ENCODE measurements around the gene PLAAT1. TPM values are rescaled to one million over a fixed set of nuclear protein-coding genes. Genes with fewer than 3 reads are reported as not detected.

The PLAAT1 gene
- total and polyA plus RNA-seq, 10 of the 15 experiments (the other 5 are each of a cell fraction or from before 2014, with no cell fraction given) = not detected

DNA sequence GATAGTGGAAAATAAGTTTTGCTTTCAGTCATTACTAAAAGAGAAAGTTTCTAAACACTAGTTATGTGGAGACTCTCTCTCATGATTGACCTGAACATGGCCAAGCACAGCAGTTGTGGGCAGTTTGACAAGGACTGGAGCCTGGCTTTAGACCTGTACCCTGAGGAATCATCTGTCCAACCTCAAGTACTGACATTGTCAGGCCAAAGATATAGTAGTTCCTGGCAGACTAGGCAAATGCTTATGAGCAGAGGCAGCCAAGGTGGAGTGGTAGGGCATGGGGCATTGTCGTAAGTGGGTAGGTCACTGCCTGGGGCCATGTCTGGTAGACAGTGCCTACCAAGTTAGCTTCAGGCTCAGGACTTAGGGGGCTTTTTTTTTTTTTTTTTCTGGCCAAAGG lies 20.9 kb downstream of the PLAAT1 start:
- ATAC-seq (no peak), FAIRE-seq (no peak), DNase-seq (ENCODE audit: low read depth, low spot score) (no peak)
- H2AFZ ChIP-seq (ENCODE audit: control insufficient read depth, low read depth, low read length) = no peak overlapping the region
- no peaks in the 10 kb centered on the region for H3K36me3 ChIP-seq (ENCODE audit: control insufficient read depth in 2 of 2, insufficient read depth in 2 of 2, low read length in 1 of 2)
- in situ Hi-C loops (cut with MboI) (no loop called here), intact Hi-C loops (cut with micrococcal nuclease; ENCODE audit: unreplicated experiment) (no loop called here)
- RAD21 ChIA-PET (ENCODE audit: unreplicated experiment) = no interaction called here
- POLR2A ChIA-PET = interaction anchor here (0.6 kb wide), 1 partner anchor 997 kb away, joined by 3 read pairs; no protein-coding TSS in a partner anchor
- no peak for TF ChIP-seq IKZF2 (IDR thresholded peaks at IDR 0.05)
- TF ChIP-seq LARP7 (IDR thresholded peaks at IDR 0.05) = no peak
- no peak overlapping the region for H3K4me2 ChIP-seq (ENCODE audit: control insufficient read depth, insufficient read depth)
- no peaks in the 10 kb centered on the region for H3K4me1 ChIP-seq (ENCODE audit: control insufficient read depth, insufficient read depth, low read length)
- no TSS peak for BruUV-seq (replicated peaks)
- no peaks in the 10 kb centered on the region for H3K79me2 ChIP-seq (ENCODE audit: control insufficient read depth, insufficient read depth, low read length)
- H4K20me1 ChIP-seq (ENCODE audit: control insufficient read depth, insufficient read depth) = no peaks in the 10 kb centered on the region
- no peaks in the 10 kb centered on the region for H3K9me3 ChIP-seq (replicated peaks; ENCODE audit: control insufficient read depth, insufficient read depth, low read length)
- H3K4me3 ChIP-seq = no peak overlapping the region
- no peak overlapping the region for H3K27ac ChIP-seq (ENCODE audit: control insufficient read depth, insufficient read depth)
- SMC1A ChIA-PET (ENCODE audit: uncharacterized antibody, unreplicated experiment) = no interaction called here
- WGBS (ENCODE audit: insufficient coverage, insufficient replicate concordance, low lambda C conversion rate, missing lambda C conversion rate) = 100% methylated on average over 1 of the region's 1 CpG
- CTCF ChIA-PET = no interaction called here
- H3K9ac ChIP-seq (ENCODE audit: control insufficient read depth, insufficient read depth, low read length) = no peak overlapping the region
- no peaks in the 10 kb centered on the region for H3K27me3 ChIP-seq (replicated peaks in 1 of 2; ENCODE audit: control insufficient read depth in 2 of 2, insufficient read depth in 2 of 2, low read length in 1 of 2)

DNA sequence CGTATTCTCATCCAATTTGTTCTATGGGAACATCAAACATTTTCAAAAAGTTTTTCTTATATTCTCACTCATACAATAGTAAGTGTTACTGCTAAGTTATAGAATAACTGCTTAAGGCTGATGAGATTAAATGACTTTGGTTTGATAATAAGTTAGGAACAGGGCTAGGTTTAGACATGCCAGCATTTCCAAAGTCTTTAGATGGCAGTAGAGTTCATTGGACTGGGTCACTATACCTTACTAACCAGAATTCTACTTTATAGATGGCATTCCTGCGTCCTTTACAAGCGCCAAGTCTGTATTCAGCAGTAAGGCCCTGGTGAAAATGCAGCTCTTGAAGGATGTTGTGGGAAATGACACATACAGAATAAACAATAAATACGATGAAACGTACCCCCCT lies 21.7 kb downstream of the PLAAT1 start:
- no peaks in the 10 kb centered on the region for H3K79me2 ChIP-seq (ENCODE audit: control insufficient read depth, insufficient read depth, low read length)
- FAIRE-seq (no peak), DNase-seq (ENCODE audit: low read depth, low spot score) (no peak), ATAC-seq (no peak)
- no peaks in the 10 kb centered on the region for H3K9me3 ChIP-seq (replicated peaks; ENCODE audit: control insufficient read depth, insufficient read depth, low read length)
- no peak overlapping the region for H3K4me2 ChIP-seq (ENCODE audit: control insufficient read depth, insufficient read depth)
- no peak overlapping the region for H3K9ac ChIP-seq (ENCODE audit: control insufficient read depth, insufficient read depth, low read length)
- ChIA-PET CTCF (interaction anchor here (1.2 kb wide), 1 partner anchor 13 kb away, joined by 3 read pairs; no protein-coding TSS in a partner anchor), POLR2A (no interaction called here), RAD21 (ENCODE audit: unreplicated experiment) (no interaction called here), SMC1A (ENCODE audit: uncharacterized antibody, unreplicated experiment) (no interaction called here)
- no TSS peak for BruUV-seq (replicated peaks)
- H2AFZ ChIP-seq (ENCODE audit: control insufficient read depth, low read depth, low read length) = no peak overlapping the region
- H3K4me3 ChIP-seq = no peak overlapping the region
- no peaks in the 10 kb centered on the region for H4K20me1 ChIP-seq (ENCODE audit: control insufficient read depth, insufficient read depth)
- no peaks in the 10 kb centered on the region for H3K27me3 ChIP-seq (replicated peaks in 1 of 2; ENCODE audit: control insufficient read depth in 2 of 2, insufficient read depth in 2 of 2, low read length in 1 of 2)
- H3K36me3 ChIP-seq (ENCODE audit: control insufficient read depth in 2 of 2, insufficient read depth in 2 of 2, low read length in 1 of 2) = no peaks in the 10 kb centered on the region
- intact Hi-C loops (cut with micrococcal nuclease; ENCODE audit: unreplicated experiment) = no loop called here
- WGBS (ENCODE audit: insufficient coverage, insufficient replicate concordance, low lambda C conversion rate, missing lambda C conversion rate) = 18% methylated on average over 5 of the region's 5 CpGs
- H3K27ac ChIP-seq (ENCODE audit: control insufficient read depth, insufficient read depth) = no peak overlapping the region
- no peaks in the 10 kb centered on the region for H3K4me1 ChIP-seq (ENCODE audit: control insufficient read depth, insufficient read depth, low read length)
- in situ Hi-C loops (cut with MboI) = no loop called here
- TF ChIP-seq CHD4 (IDR thresholded peaks at IDR 0.05) = no peak
- TF ChIP-seq SP1 (IDR thresholded peaks at IDR 0.05; ENCODE audit: low read depth, low read length) = no peak
- TF ChIP-seq ZNF217 (IDR thresholded peaks at IDR 0.05) = no peak
- TF ChIP-seq PAX8 (IDR thresholded peaks at IDR 0.05) = no peak
- TF ChIP-seq, protein P1, sequence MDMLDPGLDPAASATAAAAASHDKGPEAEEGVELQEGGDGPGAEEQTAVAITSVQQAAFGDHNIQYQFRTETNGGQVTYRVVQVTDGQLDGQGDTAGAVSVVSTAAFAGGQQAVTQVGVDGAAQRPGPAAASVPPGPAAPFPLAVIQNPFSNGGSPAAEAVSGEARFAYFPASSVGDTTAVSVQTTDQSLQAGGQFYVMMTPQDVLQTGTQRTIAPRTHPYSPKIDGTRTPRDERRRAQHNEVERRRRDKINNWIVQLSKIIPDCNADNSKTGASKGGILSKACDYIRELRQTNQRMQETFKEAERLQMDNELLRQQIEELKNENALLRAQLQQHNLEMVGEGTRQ (IDR thresholded peaks at IDR 0.05; ENCODE audit: borderline replicate concordance, low read depth, low read length) = no peak
- TF ChIP-seq, protein P2, sequence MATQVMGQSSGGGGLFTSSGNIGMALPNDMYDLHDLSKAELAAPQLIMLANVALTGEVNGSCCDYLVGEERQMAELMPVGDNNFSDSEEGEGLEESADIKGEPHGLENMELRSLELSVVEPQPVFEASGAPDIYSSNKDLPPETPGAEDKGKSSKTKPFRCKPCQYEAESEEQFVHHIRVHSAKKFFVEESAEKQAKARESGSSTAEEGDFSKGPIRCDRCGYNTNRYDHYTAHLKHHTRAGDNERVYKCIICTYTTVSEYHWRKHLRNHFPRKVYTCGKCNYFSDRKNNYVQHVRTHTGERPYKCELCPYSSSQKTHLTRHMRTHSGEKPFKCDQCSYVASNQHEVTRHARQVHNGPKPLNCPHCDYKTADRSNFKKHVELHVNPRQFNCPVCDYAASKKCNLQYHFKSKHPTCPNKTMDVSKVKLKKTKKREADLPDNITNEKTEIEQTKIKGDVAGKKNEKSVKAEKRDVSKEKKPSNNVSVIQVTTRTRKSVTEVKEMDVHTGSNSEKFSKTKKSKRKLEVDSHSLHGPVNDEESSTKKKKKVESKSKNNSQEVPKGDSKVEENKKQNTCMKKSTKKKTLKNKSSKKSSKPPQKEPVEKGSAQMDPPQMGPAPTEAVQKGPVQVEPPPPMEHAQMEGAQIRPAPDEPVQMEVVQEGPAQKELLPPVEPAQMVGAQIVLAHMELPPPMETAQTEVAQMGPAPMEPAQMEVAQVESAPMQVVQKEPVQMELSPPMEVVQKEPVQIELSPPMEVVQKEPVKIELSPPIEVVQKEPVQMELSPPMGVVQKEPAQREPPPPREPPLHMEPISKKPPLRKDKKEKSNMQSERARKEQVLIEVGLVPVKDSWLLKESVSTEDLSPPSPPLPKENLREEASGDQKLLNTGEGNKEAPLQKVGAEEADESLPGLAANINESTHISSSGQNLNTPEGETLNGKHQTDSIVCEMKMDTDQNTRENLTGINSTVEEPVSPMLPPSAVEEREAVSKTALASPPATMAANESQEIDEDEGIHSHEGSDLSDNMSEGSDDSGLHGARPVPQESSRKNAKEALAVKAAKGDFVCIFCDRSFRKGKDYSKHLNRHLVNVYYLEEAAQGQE (IDR thresholded peaks at IDR 0.05; ENCODE audit: low read depth, low read length) = no peak
- TF ChIP-seq SMARCA5 (IDR thresholded peaks at IDR 0.05) = no peak
- TF ChIP-seq, protein P3, sequence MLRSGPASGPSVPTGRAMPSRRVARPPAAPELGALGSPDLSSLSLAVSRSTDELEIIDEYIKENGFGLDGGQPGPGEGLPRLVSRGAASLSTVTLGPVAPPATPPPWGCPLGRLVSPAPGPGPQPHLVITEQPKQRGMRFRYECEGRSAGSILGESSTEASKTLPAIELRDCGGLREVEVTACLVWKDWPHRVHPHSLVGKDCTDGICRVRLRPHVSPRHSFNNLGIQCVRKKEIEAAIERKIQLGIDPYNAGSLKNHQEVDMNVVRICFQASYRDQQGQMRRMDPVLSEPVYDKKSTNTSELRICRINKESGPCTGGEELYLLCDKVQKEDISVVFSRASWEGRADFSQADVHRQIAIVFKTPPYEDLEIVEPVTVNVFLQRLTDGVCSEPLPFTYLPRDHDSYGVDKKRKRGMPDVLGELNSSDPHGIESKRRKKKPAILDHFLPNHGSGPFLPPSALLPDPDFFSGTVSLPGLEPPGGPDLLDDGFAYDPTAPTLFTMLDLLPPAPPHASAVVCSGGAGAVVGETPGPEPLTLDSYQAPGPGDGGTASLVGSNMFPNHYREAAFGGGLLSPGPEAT (IDR thresholded peaks at IDR 0.05; ENCODE audit: low read depth) = no peak
- no peak for TF ChIP-seq CHD1 (IDR thresholded peaks at IDR 0.05; ENCODE audit: low read depth, low read length)

Data from GM12878 (cell line).